Stimulated activated CD4-positive, alpha-beta T cell treated with anti-CD3 and anti-CD28 coated beads, TNF-alpha, amount 100 ng/mL, for 1 hour (primary cell): ENCODE data around the gene TOGARAM1.

Experiments
- DNase-seq, 3 donors: peaks; one replicate each; pipeline ENCODE4 v3.0.0-alpha.2; 2020; ENCODE audit warnings: low read depth in 3 of 3, low spot score in 1 of 3

Gene TOGARAM1

GRCh38 chr14:44961554-44962333 lies at the start of gene TOGARAM1, which contains the start of gene KLHL28:
TSS of gene TOGARAM1 (plus strand) at chr14:44962190. CDS start at chr14:44962422, 232 bp downstream.
TSS of gene KLHL28 (minus strand) at chr14:44961947. CDS start at chr14:44945928, 16,019 bp downstream.
- peak; percentile 79 to 90 (median 89) for DNase-seq

DNA sequence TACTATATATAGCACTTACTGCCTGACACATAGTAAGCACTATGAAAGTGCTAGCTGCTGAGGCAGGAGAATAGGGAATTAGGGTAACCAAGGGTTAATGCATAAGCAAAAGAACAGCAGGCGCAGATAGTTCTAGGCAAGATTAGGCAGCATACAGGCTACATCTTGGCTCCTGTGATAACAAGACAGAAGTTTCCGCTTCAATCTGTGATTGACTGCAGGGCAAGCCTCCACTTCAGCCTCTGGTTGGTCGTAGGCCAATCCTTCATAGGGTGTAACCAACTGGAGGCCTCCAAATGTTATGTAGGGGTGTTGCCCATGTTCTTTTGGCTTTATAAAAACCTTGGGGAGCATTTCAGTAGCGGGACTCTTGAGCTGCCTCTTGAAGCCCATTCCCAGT lies 47.1 kb upstream of the TOGARAM1 start:
- no peak for DNase-seq

GRCh38 chr14:44928793-44929192 lies 33.2 kb upstream of the TOGARAM1 start:
- DNase-seq: no peak

- DNase-seq: no peak
These were observed 26.8 kb upstream of the TOGARAM1 start for GRCh38 chr14:44935155-44935554.

GRCh38 chr14:44937547-44937946 lies 24.4 kb upstream of the TOGARAM1 start:
- no peak for DNase-seq

DNA sequence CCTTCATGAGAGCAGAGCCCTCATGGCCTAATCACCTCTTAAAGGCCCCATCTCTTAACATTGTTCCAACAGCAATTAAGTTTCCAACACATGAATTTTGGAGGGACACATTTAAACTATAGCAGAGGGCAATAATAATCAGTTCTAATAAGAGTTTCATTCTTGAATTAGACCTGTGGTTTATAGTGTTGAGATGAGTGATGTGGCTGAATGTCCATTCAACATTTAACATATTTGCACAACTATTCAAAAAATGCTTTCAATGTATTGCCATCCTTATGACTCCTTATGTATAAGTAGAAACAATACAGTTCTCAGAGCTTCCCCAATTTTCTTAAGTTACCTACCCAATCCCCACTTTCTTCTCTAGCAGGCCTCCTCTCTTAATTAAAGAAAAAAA lies 21.8 kb upstream of the TOGARAM1 start:
- DNase-seq: no peak

DNA sequence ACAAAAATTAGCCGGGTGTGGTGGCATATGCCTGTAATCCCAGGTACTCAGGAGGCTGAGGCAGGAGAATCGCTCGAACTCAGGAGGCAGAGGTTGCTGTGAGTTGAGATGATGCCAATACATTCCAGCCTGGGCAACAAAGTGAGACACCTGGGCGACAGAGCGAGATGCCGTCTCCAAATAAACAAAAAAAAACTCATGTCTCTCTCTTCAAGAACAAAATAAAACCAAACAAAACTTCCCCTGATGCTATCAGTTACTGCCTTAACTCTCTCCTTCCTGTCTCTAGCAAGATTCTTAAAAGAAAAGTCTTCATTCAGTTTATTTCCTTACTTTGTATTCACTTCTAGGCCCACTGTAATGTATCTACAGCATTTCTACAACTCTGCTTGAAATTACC lies 21.0 kb upstream of the TOGARAM1 start:
- no peak for DNase-seq

GRCh38 chr14:44941591-44941990 lies 20.4 kb upstream of the TOGARAM1 start:
- no peak for DNase-seq

- no peak for DNase-seq
These were observed 19.6 kb upstream of the TOGARAM1 start for GRCh38 chr14:44942436-44942835.

DNA sequence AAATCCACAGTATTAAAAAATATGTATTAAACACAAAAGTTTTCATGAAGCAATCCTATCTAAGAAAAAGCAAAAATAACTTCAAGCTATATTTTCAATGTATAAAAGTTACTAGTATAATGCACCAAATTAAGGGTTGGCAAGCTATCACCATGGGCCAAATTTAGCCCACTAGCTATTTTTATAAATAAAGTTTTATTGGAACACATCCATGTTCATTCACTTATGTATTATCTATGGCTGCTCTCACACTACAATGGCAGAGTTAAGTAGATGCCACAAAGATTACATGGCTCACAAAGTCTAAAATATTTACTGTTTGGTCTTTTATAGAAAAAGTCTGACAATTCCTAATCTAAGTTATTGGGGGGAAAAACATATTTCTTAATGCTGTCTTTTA lies 17.9 kb upstream of the TOGARAM1 start:
- no peak for DNase-seq

- DNase-seq: no peak
These were observed 16.7 kb upstream of the TOGARAM1 start for GRCh38 chr14:44945264-44945663.

DNA sequence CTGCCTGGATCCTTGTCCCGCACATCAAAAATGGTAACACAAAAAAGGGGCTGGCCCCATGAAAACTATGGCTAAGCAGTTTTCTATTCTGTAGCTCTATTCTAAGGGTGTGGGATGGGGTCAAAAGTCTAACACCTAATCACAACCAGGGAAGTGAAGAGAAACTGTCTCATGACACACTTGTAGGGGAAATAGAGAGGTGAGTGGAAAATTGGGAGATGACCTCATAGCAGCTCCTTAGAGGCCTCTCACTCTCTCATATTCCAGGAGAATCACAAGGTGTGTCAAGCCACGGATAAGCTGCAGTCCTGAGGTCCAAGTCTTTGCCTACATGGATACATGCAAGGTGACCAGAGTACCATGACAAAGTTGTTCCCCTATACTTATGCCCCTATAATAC lies 10.9 kb upstream of the TOGARAM1 start:
- DNase-seq: no peak

GRCh38 chr14:44952391-44953110 lies 9.4 kb upstream of the TOGARAM1 start:
- DNase-seq: no peak

- DNase-seq: no peak
These were observed 7.2 kb upstream of the TOGARAM1 start for GRCh38 chr14:44954750-44955149.

- DNase-seq: no peak
These were observed 6.5 kb upstream of the TOGARAM1 start for GRCh38 chr14:44955528-44955927.

DNA sequence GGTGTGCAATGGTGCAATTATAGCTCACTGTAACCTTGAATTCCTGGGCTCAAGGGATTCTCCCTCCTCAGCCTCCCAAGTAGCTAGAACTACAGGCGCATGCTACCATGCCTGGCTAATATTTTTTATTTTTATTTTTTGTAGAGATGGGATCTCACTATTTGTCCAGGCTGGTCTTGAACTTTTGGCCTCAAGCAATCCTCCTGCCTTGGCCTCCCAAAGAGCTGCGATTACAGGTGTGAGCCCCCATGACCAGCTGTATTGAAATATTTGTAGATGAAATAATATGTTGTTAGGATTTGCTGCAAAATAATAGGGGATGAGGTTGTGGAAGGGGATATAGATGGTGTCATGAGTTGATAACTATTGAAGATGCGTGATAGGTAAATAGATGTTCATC lies 5.1 kb upstream of the TOGARAM1 start:
- DNase-seq: no peak

GRCh38 chr14:44959538-44959937 lies 2.5 kb upstream of the TOGARAM1 start:
- no peak for DNase-seq

- no peak for DNase-seq
These were observed 1.8 kb upstream of the TOGARAM1 start for GRCh38 chr14:44960146-44960545.

GRCh38 chr14:44960646-44961045 lies 1.3 kb upstream of the TOGARAM1 start:
- no peak for DNase-seq

- peak in 2 of 3 donors; percentile 15 to 29 for DNase-seq
These were observed 838 bp upstream of the TOGARAM1 start for GRCh38 chr14:44961151-44961553.

GRCh38 chr14:44962334-44963043 lies 499 bp downstream of the TOGARAM1 start:
- DNase-seq: no peak

DNA sequence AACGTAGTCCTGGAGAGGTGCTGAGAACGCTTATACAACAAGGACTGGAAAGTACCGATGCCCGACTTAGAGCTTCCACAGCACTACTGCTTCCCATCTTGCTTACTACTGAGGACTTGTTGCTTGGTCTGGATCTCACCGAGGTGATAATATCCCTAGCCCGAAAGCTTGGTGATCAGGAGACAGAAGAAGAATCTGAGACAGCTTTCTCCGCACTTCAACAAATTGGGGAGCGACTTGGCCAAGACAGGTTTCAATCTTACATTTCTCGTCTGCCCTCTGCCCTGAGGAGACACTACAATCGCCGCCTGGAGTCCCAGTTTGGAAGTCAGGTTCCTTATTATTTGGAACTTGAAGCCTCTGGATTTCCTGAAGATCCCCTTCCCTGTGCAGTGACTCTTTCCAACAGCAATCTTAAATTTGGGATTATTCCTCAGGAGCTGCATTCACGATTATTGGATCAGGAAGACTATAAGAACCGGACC lies 1.1 kb downstream of the TOGARAM1 start:
- DNase-seq: no peak
